HG02981 (cell line): ENCODE measurements around the gene S100A14.

ENCODE experiments used
- ATAC-seq: cut with Tn5 transposase; IDR thresholded peaks from one replicate; pipeline ENCODE4 v1.9.1; 2021; ENCODE audit warnings: mild to moderate bottlenecking, moderate library complexity; ENCODE audit not compliant: unreplicated experiment

The S100A14 gene

GRCh38 chr1:153639280-153639679 lies 23.2 kb upstream of the S100A14 start:
- no peak for ATAC-seq

- no peak for ATAC-seq
These were observed 22.1 kb upstream of the S100A14 start for GRCh38 chr1:153638261-153638660.

- ATAC-seq = no peak
These were observed 20.2 kb upstream of the S100A14 start for GRCh38 chr1:153636312-153636711.

GRCh38 chr1:153635872-153636271 lies 19.7 kb upstream of the S100A14 start:
- no peak for ATAC-seq

GRCh38 chr1:153633754-153634665 lies 17.9 kb upstream of the S100A14 start, which contains the start of gene CHTOP:
CHTOP (plus strand) TSS chr1:153634066; CDS start chr1:153636589, 2,523 bp downstream.
- ATAC-seq = peak; percentile 85

- ATAC-seq = no peak
These were observed 17.1 kb upstream of the S100A14 start for GRCh38 chr1:153633161-153633753.

- no peak for ATAC-seq
These were observed 15.2 kb upstream of the S100A14 start for GRCh38 chr1:153631047-153632022.

- no peak for ATAC-seq
These were observed 14.3 kb upstream of the S100A14 start for GRCh38 chr1:153630384-153630783.

- ATAC-seq = no peak
These were observed 13.8 kb upstream of the S100A14 start for GRCh38 chr1:153629971-153630370.

- no peak for ATAC-seq
These were observed 13.2 kb upstream of the S100A14 start for GRCh38 chr1:153629343-153629665.

GRCh38 chr1:153628638-153629342 lies 12.7 kb upstream of the S100A14 start:
- no peak for ATAC-seq

DNA sequence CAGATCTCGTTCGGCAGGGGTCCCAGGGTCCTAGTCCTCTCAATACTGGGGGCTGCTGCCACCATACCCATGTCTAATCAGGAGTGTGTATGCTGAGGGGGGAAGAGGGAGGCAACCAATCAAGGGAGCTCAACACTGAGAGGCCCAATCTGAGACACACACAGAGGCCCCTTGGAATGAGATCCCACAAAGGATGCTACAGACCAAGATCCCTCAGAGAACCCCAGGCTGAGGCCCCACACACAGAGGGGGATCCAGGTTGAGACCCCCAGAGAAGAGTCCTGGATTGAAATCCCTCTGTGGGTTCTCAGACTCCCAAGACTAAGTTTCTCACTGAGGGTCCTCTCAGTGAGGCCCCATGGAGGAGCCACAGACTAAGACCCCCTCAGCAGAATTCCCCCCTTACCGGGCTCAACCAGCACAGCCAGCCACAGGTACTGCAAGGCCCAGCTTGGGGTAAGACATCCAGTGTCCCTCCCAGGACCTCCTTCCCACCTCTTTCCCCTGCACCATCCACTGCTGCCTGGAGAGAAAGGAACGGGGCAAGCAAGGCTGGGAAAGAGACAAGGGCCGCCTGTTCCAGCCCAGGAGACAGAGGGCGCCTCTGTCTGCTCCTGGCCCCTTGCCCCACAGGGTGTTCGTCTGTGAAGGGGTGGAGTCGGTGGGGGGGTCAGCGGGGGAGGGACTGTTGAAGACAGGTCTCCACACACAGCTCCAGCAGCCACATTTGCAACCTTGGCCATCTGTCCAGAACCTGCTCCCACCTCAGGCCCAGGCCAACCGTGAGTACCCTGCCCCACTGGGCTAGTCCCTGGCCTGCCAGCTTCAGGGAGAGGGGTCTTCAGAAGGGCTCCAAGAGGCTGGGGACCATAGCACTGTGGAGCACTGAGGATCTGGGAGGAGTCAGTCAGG lies 11.8 kb upstream of the S100A14 start, which contains the start of gene S100A1:
TSS of gene S100A1 (plus strand) at position 720 of the 912 bp plus-strand sequence. CDS start 2,088 bp downstream, outside the sequence.
- ATAC-seq = no peak

GRCh38 chr1:153626904-153627714 lies 11.0 kb upstream of the S100A14 start, which contains the start of gene S100A13:
S100A13 (minus strand) TSS chr1:153627505; CDS start chr1:153626472, 1,033 bp downstream.
- no peak for ATAC-seq

DNA sequence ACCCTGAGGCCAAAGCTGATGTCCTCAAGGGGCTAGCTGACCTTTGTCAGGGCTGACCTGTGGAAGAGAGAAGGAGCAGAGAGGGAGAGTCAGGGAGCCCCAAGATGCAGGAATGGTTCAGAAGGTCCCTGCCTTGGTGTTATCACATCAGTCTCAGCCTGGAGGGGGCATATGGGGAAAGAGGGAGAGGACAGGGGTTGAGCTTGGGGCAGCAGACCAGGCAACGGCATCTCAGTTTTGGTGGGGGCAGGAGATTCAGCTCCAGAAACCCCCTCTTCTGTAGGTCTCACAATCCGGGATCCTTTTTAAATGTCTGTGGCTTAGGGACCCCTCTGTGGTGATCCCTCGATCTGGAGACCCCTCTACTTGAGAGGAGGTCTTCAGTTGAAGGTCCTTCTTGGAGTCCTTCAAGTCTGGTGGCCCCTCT lies 10.4 kb upstream of the S100A14 start:
- ATAC-seq = no peak

DNA sequence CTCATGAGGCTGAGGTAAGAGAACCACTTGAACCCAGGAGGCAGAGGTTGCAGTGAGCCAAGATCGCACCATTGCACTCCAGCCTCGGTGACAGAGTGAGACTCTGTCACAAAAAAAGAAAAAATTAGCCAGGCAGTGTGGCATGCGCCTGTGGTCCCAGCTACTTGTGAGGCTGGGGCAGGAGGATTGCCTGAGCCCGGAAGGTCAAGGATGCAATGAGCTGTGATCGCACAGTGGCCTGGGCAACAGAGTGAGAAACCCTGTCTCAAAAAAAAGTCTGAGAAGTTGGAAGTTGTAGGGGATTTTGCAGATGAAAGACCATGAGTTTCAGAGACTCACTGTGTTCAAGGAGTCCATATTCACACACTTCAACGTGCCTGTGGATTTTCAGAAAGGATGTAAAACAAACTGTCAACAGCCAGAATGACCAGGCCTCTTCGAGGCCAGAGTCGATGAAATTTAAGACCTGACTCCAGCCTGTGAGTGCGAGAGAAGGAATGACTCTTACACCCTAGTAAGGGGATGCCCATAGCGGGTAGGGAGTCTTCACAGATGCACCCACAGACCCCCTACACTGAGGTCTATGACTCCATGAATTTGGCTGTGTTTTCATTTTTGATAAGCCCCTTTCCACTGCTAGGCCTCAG lies 9.0 kb upstream of the S100A14 start:
- ATAC-seq = no peak

GRCh38 chr1:153623101-153623500 lies 7.0 kb upstream of the S100A14 start:
- no peak for ATAC-seq

- no peak for ATAC-seq
These were observed 3.0 kb upstream of the S100A14 start for GRCh38 chr1:153619171-153619570.

DNA sequence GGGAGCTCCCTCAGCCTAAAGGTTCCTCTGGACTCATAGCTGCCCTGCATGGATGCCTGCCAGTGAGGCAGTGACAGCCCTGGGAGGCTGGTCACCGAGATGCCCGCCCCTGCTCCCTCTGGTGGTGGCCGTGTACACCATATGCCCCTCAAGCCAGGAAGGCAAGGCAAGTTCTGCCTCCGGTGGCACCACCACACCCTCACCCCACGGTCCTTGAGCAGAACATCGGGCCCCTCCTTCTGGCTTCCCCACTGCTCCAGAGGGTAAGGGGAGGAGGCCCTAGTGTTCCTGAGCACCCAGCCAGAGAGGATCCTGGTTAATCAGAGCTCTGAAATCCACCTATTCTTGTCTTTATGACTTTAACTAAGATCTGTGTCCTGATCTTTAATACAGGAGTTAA lies 1.5 kb upstream of the S100A14 start:
- peak; percentile 84 for ATAC-seq
